Endothelial cell of umbilical vein (primary cell): Measurements from ENCODE around the gene PLEKHA5. TPM values are rescaled to one million over a fixed set of nuclear protein-coding genes. Genes with fewer than 3 reads are reported as not detected.

Experiments
- BruUV-seq: library from RNA; stranded (reverse); fragments of 400-500 nt; replicated peaks from 2 replicates; lab custom pipeline; 2021; lab: Mats Ljungman, UMichigan
- CTCF ChIA-PET: fragments of 300-600, 350-600 bp; sonication (Branson Sonifier 250); formaldehyde crosslinking; loops from one replicate; lab custom pipeline; 2021; ENCODE audit warnings: antibody characterized with exemption, inconsistent platforms; lab: Charles Lee
- POLR2A ChIA-PET: fragments of 300-600, 350-600 bp; sonication (Branson Sonifier 250); formaldehyde crosslinking; loops from one replicate; lab custom pipeline; 2021; ENCODE audit warnings: antibody characterized with exemption, inconsistent platforms; lab: Charles Lee
- DNase-seq: peaks from one replicate; pipeline ENCODE4 v3.0.0-alpha.2; 2011; ENCODE audit warnings: low read depth, low spot score
- FAIRE-seq: peaks from 2 replicates; lab custom pipeline; 2011; peaks lifted over from hg19 to GRCh38; lab: Jason Lieb, UNC
- H2AFZ ChIP-seq: 2 replicates; pipeline ENCODE4 v1.6.0; 2012; ENCODE audit warnings: low read depth, low read length, control low read depth, inconsistent platforms
- H3K27ac ChIP-seq: 2 replicates; pipeline ENCODE4 v1.5.1; 2011; ENCODE audit warnings: low read depth, mild to moderate bottlenecking, control low read depth, low read length, moderate library complexity; ENCODE audit not compliant: insufficient read depth
- H3K27me3 ChIP-seq, 2 experiments: 2 replicates each; pipeline versions ENCODE4 v1.6.0 to v1.6.1; 2011; ENCODE audit warnings: low read length in 2 of 2, mixed read lengths in 1 of 2; ENCODE audit not compliant: control insufficient read depth in 2 of 2, insufficient read depth in 2 of 2
- H3K36me3 ChIP-seq, 2 experiments: 2 replicates in 1 of 2; 3 replicates in 1 of 2; pipeline ENCODE4 v1.5.1; 2011; ENCODE audit warnings: low read length in 2 of 2, mild to moderate bottlenecking in 1 of 2, moderate library complexity in 1 of 2; ENCODE audit not compliant: control insufficient read depth in 2 of 2, insufficient read depth in 2 of 2; ENCODE audit errors: extremely low read depth in 1 of 2
- H3K4me1 ChIP-seq: 3 replicates; pipeline ENCODE4 v1.5.1; 2011; ENCODE audit warnings: mild to moderate bottlenecking, low read length; ENCODE audit not compliant: control insufficient read depth, insufficient read depth; ENCODE audit errors: extremely low read depth
- H3K4me2 ChIP-seq: 2 replicates; pipeline ENCODE4 v1.6.1; 2011; ENCODE audit warnings: low read length, control low read depth, mixed read lengths; ENCODE audit not compliant: insufficient read depth
- H3K4me3 ChIP-seq, 3 experiments: fragments of 200-600 bp in 1 of 3; sonication (generic), shearing (Covaris generic) in 1 of 3; replicated peaks in 1 of 3; 2 replicates each; pipeline ENCODE4 v1.5.1; 2011 to 2016; ENCODE audit warnings: control low read depth in 3 of 3, low read length in 3 of 3, mild to moderate bottlenecking in 2 of 3, inconsistent platforms in 1 of 3, low read depth in 1 of 3, moderate library complexity in 1 of 3; ENCODE audit not compliant: insufficient read depth in 1 of 3
- H3K79me2 ChIP-seq: 2 replicates; pipeline ENCODE4 v1.6.0; 2012; ENCODE audit warnings: low read length, inconsistent platforms; ENCODE audit not compliant: control insufficient read depth, insufficient read depth
- H3K9ac ChIP-seq: replicated peaks from 2 replicates; pipeline ENCODE3; 2011; ENCODE audit warnings: low read length, control low read depth; ENCODE audit not compliant: insufficient read depth; ENCODE audit errors: extremely low read depth
- H3K9me1 ChIP-seq: replicated peaks from 3 replicates; pipeline ENCODE4 v1.6.0; 2011; ENCODE audit warnings: mild to moderate bottlenecking, low read length; ENCODE audit not compliant: control insufficient read depth, insufficient read depth; ENCODE audit errors: extremely low read depth
- H3K9me3 ChIP-seq: replicated peaks from 2 replicates; pipeline ENCODE4 v1.5.1; 2012; ENCODE audit warnings: low read length, inconsistent platforms; ENCODE audit not compliant: control insufficient read depth, insufficient read depth
- H4K20me1 ChIP-seq: replicated peaks from 2 replicates; pipeline ENCODE3; 2011; ENCODE audit warnings: mild to moderate bottlenecking, low read length; ENCODE audit not compliant: control insufficient read depth, insufficient read depth; ENCODE audit errors: extremely low read depth
- CTCF ChIP-seq, 2 donors: IDR thresholded peaks; 1 replicate in 1 of 2; 2 replicates in 1 of 2; pipeline ENCODE4 v1.5.1; 2011; ENCODE audit warnings: low read length in 2 of 2, mild to moderate bottlenecking in 2 of 2, moderate library complexity in 2 of 2, control low read depth in 1 of 2, inconsistent platforms in 1 of 2, low read depth in 1 of 2; ENCODE audit not compliant: insufficient read depth in 1 of 2; ENCODE audit errors: extremely low read depth in 1 of 2
- EZH2 ChIP-seq: IDR thresholded peaks from 2 replicates; pipeline ENCODE4 v1.6.1; 2012; ENCODE audit warnings: borderline replicate concordance, low read depth, mild to moderate bottlenecking, moderate library complexity, low read length, inconsistent platforms; ENCODE audit not compliant: severe bottlenecking
- FOS ChIP-seq: IDR thresholded peaks from 2 replicates; pipeline ENCODE4 v1.6.1; 2011; ENCODE audit warnings: mild to moderate bottlenecking, low read length, moderate library complexity, borderline replicate concordance; ENCODE audit not compliant: insufficient read depth
- GATA2 ChIP-seq: IDR thresholded peaks from 2 replicates; pipeline ENCODE4 v1.7.0; 2011; ENCODE audit warnings: low read depth, mild to moderate bottlenecking, moderate library complexity, mixed read lengths, low read length; ENCODE audit not compliant: insufficient read length, insufficient read depth
- JUN ChIP-seq: IDR thresholded peaks from 2 replicates; pipeline ENCODE4 v1.6.1; 2011; ENCODE audit warnings: borderline replicate concordance, low read depth; ENCODE audit not compliant: insufficient read length, insufficient read depth
- MAX ChIP-seq: IDR thresholded peaks from 2 replicates; pipeline ENCODE4 v1.6.1; 2011; ENCODE audit not compliant: insufficient read depth, insufficient read length
- MYC ChIP-seq: IDR thresholded peaks from one replicate; pipeline ENCODE4 v1.6.1; 2011; ENCODE audit warnings: mild to moderate bottlenecking, low read depth, low read length
- POLR2A ChIP-seq: IDR thresholded peaks from 2 replicates; pipeline ENCODE4 v1.6.1; 2012; ENCODE audit warnings: low read depth, mild to moderate bottlenecking, control low read depth, low read length
- POLR2AphosphoS5 ChIP-seq: IDR thresholded peaks from 2 replicates; pipeline ENCODE4 v1.6.1; 2012; ENCODE audit warnings: low read depth, mild to moderate bottlenecking, control low read depth, low read length, moderate library complexity; ENCODE audit not compliant: insufficient read depth
- dilution Hi-C: fragments of 300-500 bp; cut with MboI; formaldehyde crosslinking; loops from one replicate; pipeline ENCODE4 v1.15.0; 2019; ENCODE audit warnings: low sequenced_read_pairs; ENCODE audit not compliant: extremely low pct_ligation_motif_present
- intact Hi-C: fragments of 100-400 bp; cut with micrococcal nuclease; formaldehyde crosslinking; loops from one replicate; pipeline ENCODE4 v1.10.0; 2022
- polyA plus RNA-seq, 4 experiments: library from polyadenylated mRNA; depleted of rRNA in 3 of 4; stranded (reverse) in 3 of 4; unstranded in 1 of 4; fragments of >200 nt; gene quantifications; 2 replicates each; pipeline versions ENCODE4 v1.2.1 to v1.2.3, GENCODE V29; 2011 to 2012; ENCODE audit warnings: missing spikeins in 1 of 4
- total RNA-seq: library from RNA; stranded (reverse); gene quantifications from 2 replicates; pipeline ENCODE4 v1.2.3, GENCODE V29; 2021

Gene PLEKHA5
- total and polyA plus RNA-seq, 2 donors (not counting 3 experiments of a cell fraction or from before 2014, with no cell fraction given) = 2.5 to 12.7 TPM

- Histone ChIP-seq H3K4me2 (no peak overlapping the region), H3K9ac (no peak overlapping the region), H2AFZ (no peak overlapping the region), H3K36me3 (peaks cover 0 to 3% of the 10 kb centered on the region in 2 experiments), H3K9me1 (no peaks in the 10 kb centered on the region), H3K27me3 (no peaks in the 10 kb centered on the region), H3K79me2 (no peaks in the 10 kb centered on the region), H3K9me3 (no peaks in the 10 kb centered on the region), H3K27ac (no peak overlapping the region), H3K4me1 (no peaks in the 10 kb centered on the region), H4K20me1 (peaks cover 4% of the 10 kb centered on the region), H3K4me3 (no peak overlapping the region)
- CTCF ChIA-PET = interaction anchor here (0.6 kb wide), 1 partner anchor 16 kb away, joined by 3 read pairs; no protein-coding TSS in a partner anchor
- dilution Hi-C loops (no loop called here), intact Hi-C loops (no loop called here)
- POLR2A ChIA-PET = no interaction called here
- no peak for TF ChIP-seq CTCF (IDR thresholded peaks at IDR 0.05; ENCODE audit: extremely low read depth in 1 of 2, insufficient read depth in 1 of 2, low read depth in 1 of 2, low read length in 2 of 2)
- no peak for TF ChIP-seq MAX
- TF ChIP-seq POLR2AphosphoS5 = no peak
- no peak for TF ChIP-seq EZH2
- TF ChIP-seq JUN = no peak
- TF ChIP-seq GATA2 = no peak
- no peak for TF ChIP-seq POLR2A
- no peak for TF ChIP-seq MYC
- TF ChIP-seq FOS = no peak
- no peak for DNase-seq
- no peak for FAIRE-seq
- BruUV-seq = no TSS peak
Measured at GRCh38 chr12:19148860-19149259, 19.3 kb downstream of the PLEKHA5 start.
